AG09309 (cell line): Measurements from ENCODE around the gene RBM41.

Experiments
- DNase-seq: peaks from one replicate; pipeline ENCODE4 v3.0.0-alpha.2; 2010; ENCODE audit warnings: low read depth
- H3K4me3 ChIP-seq: 2 replicates; pipeline ENCODE4 v1.5.1; 2011; ENCODE audit warnings: mild to moderate bottlenecking, low read depth, low read length, moderate library complexity; ENCODE audit not compliant: control insufficient read depth
- CTCF ChIP-seq: IDR thresholded peaks from 2 replicates; pipeline ENCODE4 v1.5.1; 2011; ENCODE audit warnings: mild to moderate bottlenecking, low read depth, low read length, inconsistent platforms; ENCODE audit not compliant: insufficient read depth, control insufficient read depth; ENCODE audit errors: missing control alignments

RBM41 gene

GRCh38 chrX:107025545-107025944 lies 93.1 kb downstream of the RBM41 start:
- H3K4me3 ChIP-seq = no peak overlapping the region
- no peak for DNase-seq
- peak; percentile 66 for TF ChIP-seq CTCF

GRCh38 chrX:107014936-107015335 lies 103.7 kb downstream of the RBM41 start:
- DNase-seq = no peak
- no peak for TF ChIP-seq CTCF
- no peak overlapping the region for H3K4me3 ChIP-seq
